Osteocyte (in vitro differentiated cells): ENCODE measurements around the gene ANKIB1. TPM values are rescaled to one million over a fixed set of nuclear protein-coding genes. Genes with fewer than 3 reads are reported as not detected.

Experiments
- DNase-seq: peaks from one replicate; pipeline ENCODE4 v3.0.0; 2021; ENCODE audit warnings: mixed read lengths; ENCODE audit not compliant: unreplicated experiment; ENCODE audit errors: extremely low spot score
- H3K27ac Mint-ChIP-seq: one replicate; pipeline ENCODE4 v1.8.0; 2021; ENCODE audit warnings: mild to moderate bottlenecking, mixed read lengths; ENCODE audit not compliant: unreplicated experiment
- H3K27me3 Mint-ChIP-seq: one replicate; pipeline ENCODE4 v1.8.0; 2021; ENCODE audit warnings: mixed read lengths; ENCODE audit not compliant: unreplicated experiment
- H3K36me3 Mint-ChIP-seq: one replicate; pipeline ENCODE4 v1.8.0; 2021; ENCODE audit warnings: mixed read lengths; ENCODE audit not compliant: unreplicated experiment
- H3K4me1 Mint-ChIP-seq: one replicate; pipeline ENCODE4 v1.8.0; 2021; ENCODE audit warnings: mixed read lengths; ENCODE audit not compliant: unreplicated experiment
- H3K4me3 Mint-ChIP-seq: one replicate; pipeline ENCODE4 v1.8.0; 2021; ENCODE audit warnings: mild to moderate bottlenecking, moderate library complexity, mixed read lengths; ENCODE audit not compliant: unreplicated experiment
- H3K9me3 Mint-ChIP-seq: one replicate; pipeline ENCODE4 v1.8.0; 2021; ENCODE audit warnings: mixed read lengths; ENCODE audit not compliant: unreplicated experiment
- total RNA-seq: library from RNA; stranded (reverse); gene quantifications from 2 replicates; pipeline ENCODE4 v1.2.1, GENCODE V29; 2021
- TF ChIP-seq, protein P1 (sequence below): fragments of 200-600 bp; sonication (generic); IDR thresholded peaks from 2 replicates; pipeline ENCODE4 v1.5.0; 2021; ENCODE audit warnings: antibody characterized with exemption, mild to moderate bottlenecking, moderate library complexity

ANKIB1 gene
- total RNA-seq, 1 donor from 2014 or later: 63.8 TPM

GRCh38 chr7:92359801-92360200 is 114.0 kb downstream of the ANKIB1 start:
- no peaks in the 10 kb centered on the region for H3K9me3 Mint-ChIP-seq
- TF ChIP-seq, protein P1, sequence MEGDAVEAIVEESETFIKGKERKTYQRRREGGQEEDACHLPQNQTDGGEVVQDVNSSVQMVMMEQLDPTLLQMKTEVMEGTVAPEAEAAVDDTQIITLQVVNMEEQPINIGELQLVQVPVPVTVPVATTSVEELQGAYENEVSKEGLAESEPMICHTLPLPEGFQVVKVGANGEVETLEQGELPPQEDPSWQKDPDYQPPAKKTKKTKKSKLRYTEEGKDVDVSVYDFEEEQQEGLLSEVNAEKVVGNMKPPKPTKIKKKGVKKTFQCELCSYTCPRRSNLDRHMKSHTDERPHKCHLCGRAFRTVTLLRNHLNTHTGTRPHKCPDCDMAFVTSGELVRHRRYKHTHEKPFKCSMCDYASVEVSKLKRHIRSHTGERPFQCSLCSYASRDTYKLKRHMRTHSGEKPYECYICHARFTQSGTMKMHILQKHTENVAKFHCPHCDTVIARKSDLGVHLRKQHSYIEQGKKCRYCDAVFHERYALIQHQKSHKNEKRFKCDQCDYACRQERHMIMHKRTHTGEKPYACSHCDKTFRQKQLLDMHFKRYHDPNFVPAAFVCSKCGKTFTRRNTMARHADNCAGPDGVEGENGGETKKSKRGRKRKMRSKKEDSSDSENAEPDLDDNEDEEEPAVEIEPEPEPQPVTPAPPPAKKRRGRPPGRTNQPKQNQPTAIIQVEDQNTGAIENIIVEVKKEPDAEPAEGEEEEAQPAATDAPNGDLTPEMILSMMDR: no peak
- no peak for DNase-seq
- H3K36me3 Mint-ChIP-seq: peaks cover 37% of the 10 kb centered on the region
- no peak overlapping the region for H3K4me3 Mint-ChIP-seq
- no peaks in the 10 kb centered on the region for H3K27me3 Mint-ChIP-seq
- no peak overlapping the region for H3K27ac Mint-ChIP-seq
- H3K4me1 Mint-ChIP-seq: no peaks in the 10 kb centered on the region

DNA sequence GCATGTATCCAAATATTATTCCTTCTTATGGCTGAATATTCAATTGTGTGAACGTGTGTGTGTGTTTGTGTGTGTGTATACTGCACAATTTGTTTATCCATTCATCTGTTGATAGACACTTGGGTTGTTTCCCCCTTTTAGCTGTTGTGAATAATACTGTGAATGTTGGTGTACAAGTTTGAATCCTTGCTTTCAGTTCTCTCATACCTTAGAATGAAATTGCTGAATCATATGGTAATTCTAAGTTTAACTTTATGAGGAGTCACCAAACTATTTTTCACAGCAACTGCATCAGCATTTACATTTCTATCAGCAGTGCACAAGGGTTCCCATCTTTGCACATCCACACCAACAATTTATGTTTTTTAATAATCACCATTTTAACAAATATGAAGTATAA is 114.6 kb downstream of the ANKIB1 start:
- Mint-ChIP-seq H3K36me3 (peaks cover 36% of the 10 kb centered on the region), H3K4me1 (no peaks in the 10 kb centered on the region), H3K9me3 (no peaks in the 10 kb centered on the region), H3K27me3 (no peaks in the 10 kb centered on the region), H3K4me3 (no peak overlapping the region), H3K27ac (no peak overlapping the region)
- no peak for DNase-seq
- TF ChIP-seq, protein P1: no peak

GRCh38 chr7:92362131-92362530 is 116.4 kb downstream of the ANKIB1 start:
- Mint-ChIP-seq H3K27ac (no peak overlapping the region), H3K4me3 (no peak overlapping the region), H3K27me3 (no peaks in the 10 kb centered on the region), H3K36me3 (peaks cover 38% of the 10 kb centered on the region), H3K9me3 (no peaks in the 10 kb centered on the region), H3K4me1 (no peaks in the 10 kb centered on the region)
- TF ChIP-seq, protein P1: no peak
- no peak for DNase-seq

- H3K27me3 Mint-ChIP-seq: no peaks in the 10 kb centered on the region
- H3K4me1 Mint-ChIP-seq: no peaks in the 10 kb centered on the region
- H3K4me3 Mint-ChIP-seq: no peak overlapping the region
- H3K36me3 Mint-ChIP-seq: peaks cover 38% of the 10 kb centered on the region
- H3K27ac Mint-ChIP-seq: no peak overlapping the region
- DNase-seq: no peak
- H3K9me3 Mint-ChIP-seq: no peaks in the 10 kb centered on the region
- TF ChIP-seq, protein P1: no peak
These were observed 121.0 kb downstream of the ANKIB1 start for GRCh38 chr7:92366730-92367129.

DNA sequence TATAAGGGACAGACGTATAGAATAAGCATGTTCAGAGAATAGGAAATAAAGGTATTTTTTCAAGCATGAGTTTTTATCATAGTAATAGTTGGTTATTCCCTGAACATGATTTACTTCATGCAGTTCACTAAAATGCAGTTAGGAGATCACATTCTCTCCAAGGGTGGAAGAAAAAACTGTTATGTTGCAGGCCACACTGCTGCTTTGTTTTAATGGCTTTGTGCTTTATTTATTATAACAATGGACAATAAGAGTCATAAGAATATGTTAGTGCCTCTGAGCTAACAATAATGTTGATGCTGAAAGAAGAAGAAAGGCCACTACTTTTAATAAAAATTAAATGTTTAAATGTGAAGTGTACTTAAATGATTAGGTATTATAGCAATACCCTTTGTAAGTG is 123.0 kb downstream of the ANKIB1 start:
- Mint-ChIP-seq H3K9me3 (no peaks in the 10 kb centered on the region), H3K4me1 (no peaks in the 10 kb centered on the region), H3K27me3 (no peaks in the 10 kb centered on the region), H3K4me3 (no peak overlapping the region), H3K27ac (no peak overlapping the region), H3K36me3 (peaks cover 29% of the 10 kb centered on the region)
- no peak for DNase-seq
- TF ChIP-seq, protein P1: no peak
